Sigmoid colon (tissue), 4 donors: ENCODE results near the gene AP4B1.
A peak's percentile ranks its signal among the peaks of the same experiment; 100 is the strongest.

Experiments used
- EP300 ChIP-seq, 4 donors: sonication (generic); formaldehyde crosslinking; IDR thresholded peaks; one replicate each; pipeline ENCODE4 v1.6.1; 2017; ENCODE audit warnings: antibody characterized with exemption in 4 of 4
- POLR2A ChIP-seq, 2 donors: fragments of 450-650 bp; IDR thresholded peaks; one replicate each; pipeline ENCODE4 v1.6.1; 2016; ENCODE audit warnings: antibody characterized with exemption in 2 of 2, mild to moderate bottlenecking in 2 of 2, moderate library complexity in 2 of 2
- POLR2AphosphoS5 ChIP-seq, 4 donors: sonication (generic); formaldehyde crosslinking; IDR thresholded peaks; one replicate each; pipeline ENCODE4 v1.6.1; 2017; ENCODE audit warnings: antibody characterized with exemption in 4 of 4

GRCh38 chr1:113895098-113895497 lies 9.5 kb downstream of the AP4B1 start:
- no peak for TF ChIP-seq EP300 (IDR thresholded peaks at IDR 0.05)
- TF ChIP-seq POLR2A (IDR thresholded peaks at IDR 0.05): no peak
- TF ChIP-seq POLR2AphosphoS5 (IDR thresholded peaks at IDR 0.05): peak in 1 of 4 donors; percentile 38
